Natural killer cell (primary cell): ENCODE results near the gene KDM6B. TPM values are rescaled to one million over a fixed set of nuclear protein-coding genes. Genes with fewer than 3 reads are reported as not detected.

Experiments
- ATAC-seq, 3 donors: fragments of 150-1000 bp in 2 of 3; fragments of 200-7000 bp in 1 of 3; cut with Tn5 transposase; 1 replicate in 1 of 3; 2 replicates in 2 of 3; pipeline ENCODE4 v1.10.0; 2021; ENCODE audit warnings: mild to moderate bottlenecking in 2 of 3, moderate library complexity in 2 of 3
- DNase-seq, 2 donors: peaks; one replicate each; pipeline versions ENCODE4 v3.0.0 to v3.0.0-alpha.2; 2013 to 2021; ENCODE audit warnings: mixed read lengths in 1 of 2
- H3K27ac ChIP-seq: one replicate; pipeline ENCODE4 v1.5.1; 2013; ENCODE audit warnings: mild to moderate bottlenecking, low read length
- H3K27me3 ChIP-seq: one replicate; pipeline ENCODE4 v1.6.1; 2013; ENCODE audit warnings: low read length; ENCODE audit not compliant: control insufficient read depth, insufficient read depth
- H3K36me3 ChIP-seq: one replicate; pipeline ENCODE4 v1.6.1; 2013; ENCODE audit warnings: low read length; ENCODE audit not compliant: control insufficient read depth, insufficient read depth
- H3K4me1 ChIP-seq: one replicate; pipeline ENCODE4 v1.6.1; 2013; ENCODE audit warnings: low read length; ENCODE audit not compliant: control insufficient read depth, insufficient read depth
- H3K4me3 ChIP-seq: one replicate; pipeline ENCODE4 v1.5.1; 2013; ENCODE audit warnings: low read length
- H3K9me3 ChIP-seq: one replicate; pipeline ENCODE4 v1.6.1; 2013; ENCODE audit warnings: low read length; ENCODE audit not compliant: control insufficient read depth, insufficient read depth
- H3K27ac Mint-ChIP-seq, 2 donors: one replicate each; pipeline ENCODE4 v1.8.0; 2022; ENCODE audit warnings: mild to moderate bottlenecking in 2 of 2, mixed read lengths in 2 of 2, moderate library complexity in 1 of 2
- H3K27me3 Mint-ChIP-seq, 2 donors: one replicate each; pipeline ENCODE4 v1.8.0; 2022; ENCODE audit warnings: low read depth in 2 of 2, mixed read lengths in 2 of 2
- H3K36me3 Mint-ChIP-seq: one replicate; pipeline ENCODE4 v1.8.0; 2022; ENCODE audit warnings: mixed read lengths
- H3K4me1 Mint-ChIP-seq, 2 donors: one replicate each; pipeline ENCODE4 v1.8.0; 2022; ENCODE audit warnings: mixed read lengths in 2 of 2
- H3K4me3 Mint-ChIP-seq: one replicate; pipeline ENCODE4 v1.8.0; 2022; ENCODE audit warnings: mild to moderate bottlenecking, moderate library complexity, mixed read lengths
- H3K9me3 Mint-ChIP-seq, 2 donors: one replicate each; pipeline ENCODE4 v1.8.0; 2022; ENCODE audit warnings: mixed read lengths in 2 of 2
- WGBS: methylation state at CpG from one replicate; pipeline ENCODE4 v1.1.7; 2013; ENCODE audit warnings: missing lambda C conversion rate; ENCODE audit not compliant: insufficient coverage; 5-methylcytosine and 5-hydroxymethylcytosine counted together
- intact Hi-C: fragments of 100-400 bp; cut with micrococcal nuclease; formaldehyde crosslinking; loops from one replicate; pipeline ENCODE4 v1.14.2; 2022
- total RNA-seq, 4 donors: library from RNA; stranded (reverse); fragments of 120-200 nt in 1 of 4; gene quantifications; one replicate each; pipeline versions ENCODE4 v1.2.3 to v1.2.4, GENCODE V29; 2013 to 2022
- TF ChIP-seq, protein P1 (sequence below): fragments of 200-600 bp; IDR thresholded peaks from one replicate; pipeline ENCODE4 v1.8.0; 2022; ENCODE audit warnings: antibody characterized with exemption

Gene KDM6B
- total RNA-seq, 3 donors from 2014 or later (not counting 1 experiment from before 2014, with no cell fraction given): 104 to 165 (median 149) TPM

DNA sequence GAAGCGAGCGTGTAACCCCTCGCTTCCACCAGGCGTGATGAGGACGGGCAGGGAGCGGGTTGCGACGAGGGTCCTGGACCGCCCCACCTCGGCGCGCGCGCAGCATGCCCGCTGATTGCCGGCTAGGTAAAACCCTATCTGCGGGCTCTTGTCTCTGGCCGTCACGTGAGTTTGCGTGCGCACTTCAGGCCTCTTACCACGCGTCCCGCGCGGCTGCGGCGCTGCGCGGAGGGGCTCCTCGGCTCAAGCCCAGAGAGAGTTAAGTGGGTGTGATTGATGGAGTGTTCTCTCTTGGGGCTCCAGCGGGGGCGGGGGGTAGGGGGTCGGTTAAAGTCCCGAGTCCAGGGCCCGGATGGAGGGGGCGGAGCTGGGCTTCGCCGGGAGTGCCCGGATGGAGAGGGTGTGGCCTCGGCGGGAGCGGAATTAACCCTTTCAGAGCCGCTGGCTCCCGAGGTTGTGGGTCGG, 7.9 kb downstream of the KDM6B start:
- Mint-ChIP-seq H3K4me1 (peaks cover 58 to 88% of the 10 kb centered on the region in 2 donors), H3K36me3 (no peaks in the 10 kb centered on the region), H3K9me3 (no peaks in the 10 kb centered on the region), H3K27ac (peak overlapping the region; percentile 100), H3K27me3 (peaks cover 0 to 4% of the 10 kb centered on the region in 2 donors), H3K4me3 (peak overlapping the region; percentile 100)
- Histone ChIP-seq H3K27ac (peak overlapping the region; percentile 100), H3K9me3 (no peaks in the 10 kb centered on the region), H3K36me3 (peaks cover 2% of the 10 kb centered on the region), H3K27me3 (no peaks in the 10 kb centered on the region), H3K4me1 (peaks cover 65% of the 10 kb centered on the region), H3K4me3 (peak overlapping the region; percentile 92)
- ATAC-seq (peak; percentile 17 to 43 (median 19)), DNase-seq (peak; percentile 90)
- TF ChIP-seq, protein P1, sequence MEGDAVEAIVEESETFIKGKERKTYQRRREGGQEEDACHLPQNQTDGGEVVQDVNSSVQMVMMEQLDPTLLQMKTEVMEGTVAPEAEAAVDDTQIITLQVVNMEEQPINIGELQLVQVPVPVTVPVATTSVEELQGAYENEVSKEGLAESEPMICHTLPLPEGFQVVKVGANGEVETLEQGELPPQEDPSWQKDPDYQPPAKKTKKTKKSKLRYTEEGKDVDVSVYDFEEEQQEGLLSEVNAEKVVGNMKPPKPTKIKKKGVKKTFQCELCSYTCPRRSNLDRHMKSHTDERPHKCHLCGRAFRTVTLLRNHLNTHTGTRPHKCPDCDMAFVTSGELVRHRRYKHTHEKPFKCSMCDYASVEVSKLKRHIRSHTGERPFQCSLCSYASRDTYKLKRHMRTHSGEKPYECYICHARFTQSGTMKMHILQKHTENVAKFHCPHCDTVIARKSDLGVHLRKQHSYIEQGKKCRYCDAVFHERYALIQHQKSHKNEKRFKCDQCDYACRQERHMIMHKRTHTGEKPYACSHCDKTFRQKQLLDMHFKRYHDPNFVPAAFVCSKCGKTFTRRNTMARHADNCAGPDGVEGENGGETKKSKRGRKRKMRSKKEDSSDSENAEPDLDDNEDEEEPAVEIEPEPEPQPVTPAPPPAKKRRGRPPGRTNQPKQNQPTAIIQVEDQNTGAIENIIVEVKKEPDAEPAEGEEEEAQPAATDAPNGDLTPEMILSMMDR: no peak
- 0% methylated on average over 46 of the region's 46 CpGs for WGBS
- intact Hi-C loops: loop anchor here (1.0 to 10.0 kb wide), 9 partner anchors 8 to 535 kb away; partner anchors contain the start of genes CNTROB, CTC1, EIF5A and KDM6B

- H3K27me3 Mint-ChIP-seq: peaks cover 0 to 2% of the 10 kb centered on the region in 2 donors
Observed at GRCh38 chr17:7842380-7843256, 8.6 kb downstream of the KDM6B start.

GRCh38 chr17:7843257-7843535, 9.2 kb downstream of the KDM6B start:
- Histone ChIP-seq H3K4me3 (peak overlapping the region; percentile 92), H3K9me3 (no peaks in the 10 kb centered on the region), H3K4me1 (peaks cover 58% of the 10 kb centered on the region), H3K36me3 (peaks cover 6% of the 10 kb centered on the region), H3K27ac (peak overlapping the region; percentile 100), H3K27me3 (no peaks in the 10 kb centered on the region)
- H3K36me3 Mint-ChIP-seq: no peaks in the 10 kb centered on the region
- peaks cover 49 to 82% of the 10 kb centered on the region in 2 donors for H3K4me1 Mint-ChIP-seq
- ATAC-seq (no peak), DNase-seq (no peak)
- peak overlapping the region; percentile 100 for H3K4me3 Mint-ChIP-seq
- TF ChIP-seq, protein P1: no peak
- peak overlapping the region; percentile 100 for H3K27ac Mint-ChIP-seq
- WGBS: 0% methylated on average over 17 of the region's 17 CpGs
- H3K9me3 Mint-ChIP-seq: no peaks in the 10 kb centered on the region
- intact Hi-C loops: loop anchor here (2.0 to 10.0 kb wide), 7 partner anchors 44 to 536 kb away; partner anchors contain the start of genes CNTROB, CTC1, EIF5A and PFAS
- H3K27me3 Mint-ChIP-seq: peaks cover 0 to 2% of the 10 kb centered on the region in 2 donors

More at GRCh38 chr17:7842380-7843256, 8.6 kb downstream of the KDM6B start:
- under 1% methylated on average over 47 of the region's 47 CpGs for whole genome bisulfite sequencing
- Histone ChIP-seq H3K4me1 (peaks cover 61% of the 10 kb centered on the region), H3K27ac (peak overlapping the region; percentile 100), H3K4me3 (peak overlapping the region; percentile 92), H3K9me3 (no peaks in the 10 kb centered on the region), H3K27me3 (no peaks in the 10 kb centered on the region), H3K36me3 (peaks cover 2% of the 10 kb centered on the region)
- TF ChIP-seq, protein P1: no peak
- intact Hi-C loops: loop anchor here (1.0 to 10.0 kb wide), 9 partner anchors 8 to 535 kb away; partner anchors contain the start of genes CNTROB, CTC1, EIF5A and KDM6B
- DNase-seq: peak; percentile 95 to 98
- peak overlapping the region; percentile 100 for H3K4me3 Mint-ChIP-seq
- peak overlapping the region; percentile 100 for H3K27ac Mint-ChIP-seq
- peaks cover 51 to 86% of the 10 kb centered on the region in 2 donors for H3K4me1 Mint-ChIP-seq
- no peaks in the 10 kb centered on the region for H3K36me3 Mint-ChIP-seq
- ATAC-seq: peak; percentile 44 to 70 (median 55)
- H3K9me3 Mint-ChIP-seq: no peaks in the 10 kb centered on the region
